Upper lobe of left lung (tissue), 4 donors: Measurements from ENCODE around the gene MYMK.

Experiments used
- CTCF ChIP-seq, 6 experiments: fragments of 450-650 bp in 4 of 6; fragments of 200-600 bp in 2 of 6; sonication (generic) in 2 of 6; IDR thresholded peaks; one replicate each; pipeline ENCODE4 v1.5.1; 2016 to 2019; ENCODE audit warnings: antibody characterized with exemption in 6 of 6
- POLR2A ChIP-seq, 4 donors: fragments of 450-650 bp; IDR thresholded peaks; one replicate each; pipeline ENCODE4 v1.5.1; 2016 to 2017; ENCODE audit warnings: antibody characterized with exemption in 4 of 4, mild to moderate bottlenecking in 2 of 4

- TF ChIP-seq CTCF (IDR thresholded peaks at IDR 0.05) (no peak), POLR2A (IDR thresholded peaks at IDR 0.05) (no peak)
Observed at GRCh38 chr9:133558191-133559126, 33.7 kb upstream of the MYMK start.
